ENCODE data around the gene WDR19. TPM values are rescaled to one million over a fixed set of nuclear protein-coding genes. Genes with fewer than 3 reads are reported as not detected.

Gene WDR19
- total and polyA plus RNA-seq, 7 experiments from 2014 or later, result 5.3 to 44.3 (median 14.3) TPM

- H3K4me1 Mint-ChIP-seq, result peaks cover 0 to 2% (median 0%) of the 10 kb centered on the region in 7 donors
- H3K4me3 Mint-ChIP-seq, result no peak overlapping the region
- no peak for ATAC-seq
- no peaks in the 10 kb centered on the region for H3K27me3 Mint-ChIP-seq
- H3K27ac ChIP-seq (ENCODE audit: low read depth, low read length), result no peak overlapping the region
- H3K36me3 ChIP-seq (ENCODE audit: control insufficient read depth in 2 of 3, insufficient read depth in 3 of 3, low read length in 3 of 3), result no peaks in the 10 kb centered on the region
- no peak overlapping the region for H3K27ac Mint-ChIP-seq
- no peaks in the 10 kb centered on the region for H3K4me1 ChIP-seq (ENCODE audit: control insufficient read depth in 2 of 2, insufficient read depth in 2 of 2, low read length in 2 of 2)
- H3K27me3 ChIP-seq (ENCODE audit: control insufficient read depth in 2 of 2, insufficient read depth in 2 of 2, low read length in 2 of 2), result no peaks in the 10 kb centered on the region
- no peaks in the 10 kb centered on the region for H3K9me3 Mint-ChIP-seq
- no peaks in the 10 kb centered on the region for H3K9me3 ChIP-seq (ENCODE audit: control insufficient read depth in 2 of 3, low read length in 3 of 3)
- H3K36me3 Mint-ChIP-seq, result peaks cover 2 to 44% (median 25%) of the 10 kb centered on the region in 5 donors
- ChIA-PET CTCF (interaction anchor here (0.6 kb wide), 1 partner anchor 43 kb away, joined by 3 read pairs; no protein-coding TSS in a partner anchor), POLR2A (interaction anchor here (0.7 kb wide), 1 partner anchor 373 kb away, joined by 3 read pairs; no protein-coding TSS in a partner anchor)
- no peak for DNase-seq
- no peak overlapping the region for H3K4me3 ChIP-seq (ENCODE audit: low read length)
- intact Hi-C loops (cut with micrococcal nuclease), result no loop called here
Measured at GRCh38 chr4:39235696-39236095, 53.4 kb downstream of the WDR19 start.

- Mint-ChIP-seq H3K27ac (no peak overlapping the region), H3K4me1 (peaks cover 0 to 2% (median 0%) of the 10 kb centered on the region in 7 donors), H3K27me3 (no peaks in the 10 kb centered on the region), H3K4me3 (no peak overlapping the region), H3K9me3 (no peaks in the 10 kb centered on the region), H3K36me3 (peaks cover 2 to 41% (median 22%) of the 10 kb centered on the region in 5 donors)
- intact Hi-C loops (cut with micrococcal nuclease), result no loop called here
- H3K4me1 ChIP-seq (ENCODE audit: control insufficient read depth in 2 of 2, insufficient read depth in 2 of 2, low read length in 2 of 2), result no peaks in the 10 kb centered on the region
- H3K36me3 ChIP-seq (ENCODE audit: control insufficient read depth in 2 of 3, insufficient read depth in 3 of 3, low read length in 3 of 3), result no peaks in the 10 kb centered on the region
- POLR2A ChIA-PET, result no interaction called here
- no peaks in the 10 kb centered on the region for H3K9me3 ChIP-seq (ENCODE audit: control insufficient read depth in 2 of 3, low read length in 3 of 3)
- ATAC-seq (no peak), DNase-seq (no peak)
- no peak overlapping the region for H3K27ac ChIP-seq (ENCODE audit: low read depth, low read length)
- no peaks in the 10 kb centered on the region for H3K27me3 ChIP-seq (ENCODE audit: control insufficient read depth in 2 of 2, insufficient read depth in 2 of 2, low read length in 2 of 2)
- H3K4me3 ChIP-seq (ENCODE audit: low read length), result no peak overlapping the region
- CTCF ChIA-PET, result no interaction called here
Measured at GRCh38 chr4:39237179-39237578, 54.9 kb downstream of the WDR19 start.

- H3K36me3 Mint-ChIP-seq, result peaks cover 0 to 33% (median 28%) of the 10 kb centered on the region in 5 donors
- peaks cover 0 to 11% (median 4%) of the 10 kb centered on the region in 11 donors for H3K9me3 Mint-ChIP-seq
- H3K4me3 Mint-ChIP-seq, result no peak overlapping the region
- Histone ChIP-seq H3K4me3 (ENCODE audit: low read length) (no peak overlapping the region), H3K36me3 (ENCODE audit: control insufficient read depth in 2 of 3, insufficient read depth in 3 of 3, low read length in 3 of 3) (no peaks in the 10 kb centered on the region), H3K4me1 (ENCODE audit: control insufficient read depth in 2 of 2, insufficient read depth in 2 of 2, low read length in 2 of 2) (no peaks in the 10 kb centered on the region), H3K27me3 (ENCODE audit: control insufficient read depth in 2 of 2, insufficient read depth in 2 of 2, low read length in 2 of 2) (no peaks in the 10 kb centered on the region), H3K9me3 (ENCODE audit: control insufficient read depth in 2 of 3, low read length in 3 of 3) (no peaks in the 10 kb centered on the region), H3K27ac (ENCODE audit: low read depth, low read length) (no peak overlapping the region)
- POLR2A ChIA-PET, result no interaction called here
- peaks cover 0 to 2% (median 0%) of the 10 kb centered on the region in 7 donors for H3K4me1 Mint-ChIP-seq
- CTCF ChIA-PET, result no interaction called here
- intact Hi-C loops (cut with micrococcal nuclease), result no loop called here
- H3K27me3 Mint-ChIP-seq, result no peaks in the 10 kb centered on the region
- no peak for DNase-seq
- H3K27ac Mint-ChIP-seq, result no peak overlapping the region
- ATAC-seq, result no peak
Measured at GRCh38 chr4:39243462-39243861, 61.1 kb downstream of the WDR19 start.

GRCh38 chr4:39255266-39255665 lies 72.9 kb downstream of the WDR19 start:
- H3K9me3 Mint-ChIP-seq, result peaks cover 0 to 5% (median under 1%) of the 10 kb centered on the region in 11 donors
- H3K4me3 ChIP-seq (ENCODE audit: low read length), result no peak overlapping the region
- H3K9me3 ChIP-seq (ENCODE audit: control insufficient read depth in 2 of 3, low read length in 3 of 3), result no peaks in the 10 kb centered on the region
- H3K36me3 Mint-ChIP-seq, result peaks cover 0 to 30% (median 19%) of the 10 kb centered on the region in 5 donors
- no peak for DNase-seq
- no peaks in the 10 kb centered on the region for H3K4me1 ChIP-seq (ENCODE audit: control insufficient read depth in 2 of 2, insufficient read depth in 2 of 2, low read length in 2 of 2)
- ChIA-PET CTCF (no interaction called here), POLR2A (no interaction called here)
- intact Hi-C loops (cut with micrococcal nuclease), result no loop called here
- H3K27me3 ChIP-seq (ENCODE audit: control insufficient read depth in 2 of 2, insufficient read depth in 2 of 2, low read length in 2 of 2), result no peaks in the 10 kb centered on the region
- no peaks in the 10 kb centered on the region for H3K36me3 ChIP-seq (ENCODE audit: control insufficient read depth in 2 of 3, insufficient read depth in 3 of 3, low read length in 3 of 3)
- peaks cover 0 to 2% (median 0%) of the 10 kb centered on the region in 7 donors for H3K4me1 Mint-ChIP-seq
- H3K27ac ChIP-seq (ENCODE audit: low read depth, low read length), result no peak overlapping the region
- H3K27me3 Mint-ChIP-seq, result no peaks in the 10 kb centered on the region
- H3K4me3 Mint-ChIP-seq, result no peak overlapping the region
- no peak for ATAC-seq
- peak overlapping the region in 1 of 9 donors; percentile 41 for H3K27ac Mint-ChIP-seq

GRCh38 chr4:39255871-39256270 lies 73.5 kb downstream of the WDR19 start:
- Mint-ChIP-seq H3K27me3 (no peaks in the 10 kb centered on the region), H3K36me3 (peaks cover 0 to 34% (median 19%) of the 10 kb centered on the region in 5 donors), H3K27ac (peak overlapping the region in 1 of 9 donors; percentile 41), H3K4me3 (no peak overlapping the region), H3K4me1 (peaks cover 0 to 2% (median 0%) of the 10 kb centered on the region in 7 donors), H3K9me3 (peaks cover 0 to 1% (median 0%) of the 10 kb centered on the region in 11 donors)
- DNase-seq, result no peak
- H3K36me3 ChIP-seq (ENCODE audit: control insufficient read depth in 2 of 3, insufficient read depth in 3 of 3, low read length in 3 of 3), result no peaks in the 10 kb centered on the region
- no peak overlapping the region for H3K27ac ChIP-seq (ENCODE audit: low read depth, low read length)
- H3K4me3 ChIP-seq (ENCODE audit: low read length), result no peak overlapping the region
- no peaks in the 10 kb centered on the region for H3K4me1 ChIP-seq (ENCODE audit: control insufficient read depth in 2 of 2, insufficient read depth in 2 of 2, low read length in 2 of 2)
- intact Hi-C loops (cut with micrococcal nuclease), result no loop called here
- ATAC-seq, result no peak
- POLR2A ChIA-PET, result no interaction called here
- H3K9me3 ChIP-seq (ENCODE audit: control insufficient read depth in 2 of 3, low read length in 3 of 3), result no peaks in the 10 kb centered on the region
- no peaks in the 10 kb centered on the region for H3K27me3 ChIP-seq (ENCODE audit: control insufficient read depth in 2 of 2, insufficient read depth in 2 of 2, low read length in 2 of 2)
- CTCF ChIA-PET, result no interaction called here

- ChIA-PET POLR2A (no interaction called here), CTCF (no interaction called here)
- Mint-ChIP-seq H3K9me3 (peaks cover 0 to 1% (median 0%) of the 10 kb centered on the region in 11 donors), H3K4me3 (no peak overlapping the region), H3K4me1 (peaks cover 0 to 2% (median 0%) of the 10 kb centered on the region in 7 donors), H3K27ac (no peak overlapping the region), H3K27me3 (no peaks in the 10 kb centered on the region), H3K36me3 (peaks cover 0 to 40% (median 22%) of the 10 kb centered on the region in 5 donors)
- DNase-seq (no peak), ATAC-seq (no peak)
- Histone ChIP-seq H3K4me3 (ENCODE audit: low read length) (no peak overlapping the region), H3K4me1 (ENCODE audit: control insufficient read depth in 2 of 2, insufficient read depth in 2 of 2, low read length in 2 of 2) (no peaks in the 10 kb centered on the region), H3K27ac (ENCODE audit: low read depth, low read length) (no peak overlapping the region), H3K36me3 (ENCODE audit: control insufficient read depth in 2 of 3, insufficient read depth in 3 of 3, low read length in 3 of 3) (no peaks in the 10 kb centered on the region), H3K9me3 (ENCODE audit: control insufficient read depth in 2 of 3, low read length in 3 of 3) (no peaks in the 10 kb centered on the region), H3K27me3 (ENCODE audit: control insufficient read depth in 2 of 2, insufficient read depth in 2 of 2, low read length in 2 of 2) (no peaks in the 10 kb centered on the region)
- intact Hi-C loops (cut with micrococcal nuclease), result no loop called here
Measured at GRCh38 chr4:39256436-39256835, 74.1 kb downstream of the WDR19 start.

- Histone ChIP-seq H3K4me1 (ENCODE audit: control insufficient read depth in 2 of 2, insufficient read depth in 2 of 2, low read length in 2 of 2) (no peaks in the 10 kb centered on the region), H3K27me3 (ENCODE audit: control insufficient read depth in 2 of 2, insufficient read depth in 2 of 2, low read length in 2 of 2) (no peaks in the 10 kb centered on the region), H3K36me3 (ENCODE audit: control insufficient read depth in 2 of 3, insufficient read depth in 3 of 3, low read length in 3 of 3) (no peaks in the 10 kb centered on the region), H3K4me3 (ENCODE audit: low read length) (no peak overlapping the region), H3K9me3 (ENCODE audit: control insufficient read depth in 2 of 3, low read length in 3 of 3) (no peaks in the 10 kb centered on the region), H3K27ac (ENCODE audit: low read depth, low read length) (no peak overlapping the region)
- ChIA-PET CTCF (no interaction called here), POLR2A (no interaction called here)
- Mint-ChIP-seq H3K4me3 (no peak overlapping the region), H3K36me3 (peaks cover 0 to 55% (median 33%) of the 10 kb centered on the region in 5 donors), H3K27ac (no peak overlapping the region), H3K27me3 (no peaks in the 10 kb centered on the region), H3K9me3 (peaks cover 0 to 4% (median 0%) of the 10 kb centered on the region in 11 donors), H3K4me1 (peaks cover 0 to 1% (median 0%) of the 10 kb centered on the region in 7 donors)
- intact Hi-C loops (cut with micrococcal nuclease), result no loop called here
- ATAC-seq (no peak), DNase-seq (no peak)
Measured at GRCh38 chr4:39259571-39260330, 77.4 kb downstream of the WDR19 start.
